K562 (cell line): Measurements from ENCODE around the gene ILF2. TPM values are rescaled to one million over a fixed set of nuclear protein-coding genes. Genes with fewer than 3 reads are reported as not detected.

Source experiments
- ARID3A ChIP-seq: IDR thresholded peaks from 2 replicates; pipeline ENCODE4 v1.6.1; 2012; ENCODE audit warnings: low read depth, low read length, improper control_type of control experiment, borderline replicate concordance
- CREM ChIP-seq: IDR thresholded peaks from 2 replicates; pipeline ENCODE4 v1.6.1; 2014; ENCODE audit warnings: antibody characterized with exemption, low read depth
- EP400 ChIP-seq: fragments of 450-650 bp; IDR thresholded peaks from 2 replicates; pipeline ENCODE4 v1.6.1; 2017; ENCODE audit warnings: antibody characterized with exemption, mild to moderate bottlenecking, moderate library complexity
- HMGN3 ChIP-seq: IDR thresholded peaks from 2 replicates; pipeline ENCODE4 v1.6.1; 2011; ENCODE audit warnings: borderline replicate concordance, low read depth, mild to moderate bottlenecking, mixed read lengths, low read length; ENCODE audit not compliant: insufficient read length; ENCODE audit errors: extremely low read depth
- L3MBTL2 ChIP-seq: fragments of 450-650 bp; IDR thresholded peaks from 2 replicates; pipeline ENCODE4 v1.6.1; 2016; ENCODE audit warnings: mild to moderate bottlenecking, moderate library complexity
- MITF ChIP-seq: IDR thresholded peaks from 2 replicates; pipeline ENCODE4 v1.6.1; 2014; ENCODE audit warnings: antibody characterized with exemption
- NFE2 ChIP-seq: IDR thresholded peaks from 2 replicates; pipeline ENCODE4 v1.6.1; 2014; ENCODE audit warnings: antibody characterized with exemption, low read depth
- NR1H2 ChIP-seq: sonication (generic); formaldehyde crosslinking; IDR thresholded peaks from 2 replicates; pipeline ENCODE4 v1.4.0; 2020; ENCODE audit warnings: mild to moderate bottlenecking, missing genetic modification reagents
- TCF15 ChIP-seq: fragments of 250-450 bp; sonication (Bioruptor Pico); IDR thresholded peaks from 2 replicates; pipeline ENCODE4 v1.8.0; 2022; ENCODE audit warnings: moderate library complexity, mild to moderate bottlenecking, inconsistent platforms
- ZBTB9 ChIP-seq: fragments of 450-650 bp; formaldehyde crosslinking; IDR thresholded peaks from 2 replicates; pipeline ENCODE4 v1.4.0; 2020; ENCODE audit warnings: mild to moderate bottlenecking, moderate library complexity
- ZNF280A ChIP-seq: fragments of 450-650 bp; IDR thresholded peaks from 2 replicates; pipeline ENCODE4 v1.6.1; 2018; ENCODE audit warnings: mild to moderate bottlenecking, low read depth; ENCODE audit not compliant: partially characterized antibody
- ZNF282 ChIP-seq: sonication (generic); formaldehyde crosslinking; IDR thresholded peaks from 2 replicates; pipeline ENCODE4 v1.8.1; 2023; ENCODE audit warnings: missing genetic modification reagents
- ZNF408 ChIP-seq: fragments of 250-450 bp; sonication (Bioruptor Pico); IDR thresholded peaks from 2 replicates; pipeline ENCODE4 v1.4.0; 2020; ENCODE audit warnings: low read depth, mild to moderate bottlenecking, moderate library complexity
- ZNF431 ChIP-seq: sonication (generic); formaldehyde crosslinking; IDR thresholded peaks from 2 replicates; pipeline ENCODE4 v1.8.0; 2022; ENCODE audit warnings: mild to moderate bottlenecking, missing genetic modification reagents
- ZNF644 ChIP-seq: fragments of 200-800 bp; sonication (Bioruptor generic); IDR thresholded peaks from 2 replicates; pipeline ENCODE4 v1.6.1; 2016; ENCODE audit warnings: low read depth, missing genetic modification characterization, missing compliant biosample characterization
- polyA plus RNA-seq, 8 experiments: library from polyadenylated mRNA; depleted of rRNA in 4 of 8; stranded (reverse) in 5 of 8; unstranded in 3 of 8; fragments of >200 nt; fragmentation: Nextera tagmentation in 2 of 8; fragmentation: Illumina TruSeq in 1 of 8; extraction: Ambion mirVana in 2 of 8; extraction: Trizol in 1 of 8; gene quantifications; 2 replicates each; pipeline versions ENCODE4 v1.2.1 to v1.2.3, GENCODE V29; 2011 to 2014; ENCODE audit warnings: inconsistent platforms in 1 of 8, missing spikeins in 1 of 8
- total RNA-seq, 7 experiments: library from RNA; depleted of rRNA in 6 of 7; stranded (reverse); fragments of >200 nt in 6 of 7; fragmentation: Illumina TruSeq in 2 of 7; extraction: Trizol in 2 of 7; gene quantifications; 2 replicates each; pipeline versions ENCODE4 v1.2.1 to v1.2.3, GENCODE V29; 2011 to 2021; ENCODE audit warnings: low replicate concordance in 1 of 7
- TF ChIP-seq, protein P1 (sequence below): fragments of 250-450 bp; sonication (Bioruptor Pico); IDR thresholded peaks from 2 replicates; pipeline ENCODE4 v1.5.0; 2020; ENCODE audit warnings: mild to moderate bottlenecking
- TF ChIP-seq, protein P2 (sequence below): fragments of 450-650 bp; IDR thresholded peaks from 2 replicates; pipeline ENCODE4 v1.6.1; 2016; ENCODE audit warnings: borderline replicate concordance

Gene ILF2
- total and polyA plus RNA-seq, 9 of the 15 experiments (the other 6 are each of a cell fraction or from before 2014, with no cell fraction given), result 282 to 726 (median 474) TPM

DNA sequence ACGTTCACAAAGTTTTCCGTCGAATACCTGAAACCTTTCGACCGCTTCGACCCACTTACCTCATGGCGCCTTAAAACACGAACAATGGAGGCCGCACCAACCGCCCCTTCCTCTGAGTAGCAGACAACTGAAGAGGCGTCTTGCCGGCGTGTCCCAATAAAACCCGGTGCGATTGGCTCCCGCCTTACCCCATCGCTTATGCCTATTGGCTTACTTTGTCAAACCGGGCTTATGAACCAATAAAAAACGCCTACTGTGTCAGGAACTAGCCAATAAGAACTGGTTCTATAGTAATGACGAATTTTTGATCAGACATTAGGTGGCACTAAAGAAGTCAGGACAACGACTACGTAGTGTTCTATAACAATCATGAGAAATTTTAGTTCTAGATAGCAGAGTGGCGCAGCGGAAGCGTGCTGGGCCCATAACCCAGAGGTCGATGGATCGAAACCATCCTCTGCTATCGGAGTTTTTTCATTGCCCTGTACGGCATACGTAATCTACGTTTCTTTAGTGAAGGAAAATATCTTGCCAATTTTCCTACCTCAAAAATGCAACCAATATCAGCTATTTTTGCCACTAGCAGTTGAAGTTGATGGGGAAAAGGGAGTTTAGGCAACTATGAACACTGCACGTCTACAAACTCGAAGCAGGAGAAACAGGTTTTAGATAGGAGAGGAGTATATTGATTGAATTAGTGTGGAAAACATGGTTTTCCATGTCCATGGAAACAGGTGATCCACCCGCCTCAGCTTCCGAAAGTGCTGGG lies at the start of gene ILF2 (continued):
- no peak for TF ChIP-seq ZBTB9
- TF ChIP-seq, protein P1, sequence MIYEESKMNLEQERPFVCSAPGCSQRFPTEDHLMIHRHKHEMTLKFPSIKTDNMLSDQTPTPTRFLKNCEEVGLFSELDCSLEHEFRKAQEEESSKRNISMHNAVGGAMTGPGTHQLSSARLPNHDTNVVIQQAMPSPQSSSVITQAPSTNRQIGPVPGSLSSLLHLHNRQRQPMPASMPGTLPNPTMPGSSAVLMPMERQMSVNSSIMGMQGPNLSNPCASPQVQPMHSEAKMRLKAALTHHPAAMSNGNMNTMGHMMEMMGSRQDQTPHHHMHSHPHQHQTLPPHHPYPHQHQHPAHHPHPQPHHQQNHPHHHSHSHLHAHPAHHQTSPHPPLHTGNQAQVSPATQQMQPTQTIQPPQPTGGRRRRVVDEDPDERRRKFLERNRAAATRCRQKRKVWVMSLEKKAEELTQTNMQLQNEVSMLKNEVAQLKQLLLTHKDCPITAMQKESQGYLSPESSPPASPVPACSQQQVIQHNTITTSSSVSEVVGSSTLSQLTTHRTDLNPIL, result no peak
- no peak for TF ChIP-seq TCF15 (CRISPR knock-in tag)
- TF ChIP-seq ZNF408 (CRISPR knock-in tag), result no peak
- no peak for TF ChIP-seq NR1H2 (CRISPR knock-in tag)
- TF ChIP-seq MITF, result no peak
- peak; percentile 68 for TF ChIP-seq L3MBTL2
- no peak for TF ChIP-seq ZNF282
- peak; percentile 87 for TF ChIP-seq CREM
- TF ChIP-seq NFE2, result no peak
- no peak for TF ChIP-seq ZNF280A
- TF ChIP-seq ZNF644 (tag), result no peak; the same call in 1 of the 2 replicates
- TF ChIP-seq ZNF431 (CRISPR knock-in tag), result no peak
- peak; percentile 100 for TF ChIP-seq EP400
- TF ChIP-seq ARID3A, result peak; percentile 98; the same call in 1 of the 2 replicates
- no peak for TF ChIP-seq HMGN3
- TF ChIP-seq, protein P2, sequence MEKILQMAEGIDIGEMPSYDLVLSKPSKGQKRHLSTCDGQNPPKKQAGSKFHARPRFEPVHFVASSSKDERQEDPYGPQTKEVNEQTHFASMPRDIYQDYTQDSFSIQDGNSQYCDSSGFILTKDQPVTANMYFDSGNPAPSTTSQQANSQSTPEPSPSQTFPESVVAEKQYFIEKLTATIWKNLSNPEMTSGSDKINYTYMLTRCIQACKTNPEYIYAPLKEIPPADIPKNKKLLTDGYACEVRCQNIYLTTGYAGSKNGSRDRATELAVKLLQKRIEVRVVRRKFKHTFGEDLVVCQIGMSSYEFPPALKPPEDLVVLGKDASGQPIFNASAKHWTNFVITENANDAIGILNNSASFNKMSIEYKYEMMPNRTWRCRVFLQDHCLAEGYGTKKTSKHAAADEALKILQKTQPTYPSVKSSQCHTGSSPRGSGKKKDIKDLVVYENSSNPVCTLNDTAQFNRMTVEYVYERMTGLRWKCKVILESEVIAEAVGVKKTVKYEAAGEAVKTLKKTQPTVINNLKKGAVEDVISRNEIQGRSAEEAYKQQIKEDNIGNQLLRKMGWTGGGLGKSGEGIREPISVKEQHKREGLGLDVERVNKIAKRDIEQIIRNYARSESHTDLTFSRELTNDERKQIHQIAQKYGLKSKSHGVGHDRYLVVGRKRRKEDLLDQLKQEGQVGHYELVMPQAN, result peak; percentile 39; the same call in 1 of the 2 replicates
